HL-60/S4 (cell line): ENCODE results near the gene NUP155.
"Not testable (repeated sequence)": the region's sequence is repeated elsewhere in the genome, so short reads cannot be mapped to it uniquely, and the experiment has no call there.

Experiments
- in situ Hi-C: fragments of 300-500 bp; cut with MboI; formaldehyde crosslinking; loops from 2 replicates; pipeline ENCODE4 v1.14.3; 2022; ENCODE audit warnings: low sequenced_read_pairs

NUP155 gene

DNA sequence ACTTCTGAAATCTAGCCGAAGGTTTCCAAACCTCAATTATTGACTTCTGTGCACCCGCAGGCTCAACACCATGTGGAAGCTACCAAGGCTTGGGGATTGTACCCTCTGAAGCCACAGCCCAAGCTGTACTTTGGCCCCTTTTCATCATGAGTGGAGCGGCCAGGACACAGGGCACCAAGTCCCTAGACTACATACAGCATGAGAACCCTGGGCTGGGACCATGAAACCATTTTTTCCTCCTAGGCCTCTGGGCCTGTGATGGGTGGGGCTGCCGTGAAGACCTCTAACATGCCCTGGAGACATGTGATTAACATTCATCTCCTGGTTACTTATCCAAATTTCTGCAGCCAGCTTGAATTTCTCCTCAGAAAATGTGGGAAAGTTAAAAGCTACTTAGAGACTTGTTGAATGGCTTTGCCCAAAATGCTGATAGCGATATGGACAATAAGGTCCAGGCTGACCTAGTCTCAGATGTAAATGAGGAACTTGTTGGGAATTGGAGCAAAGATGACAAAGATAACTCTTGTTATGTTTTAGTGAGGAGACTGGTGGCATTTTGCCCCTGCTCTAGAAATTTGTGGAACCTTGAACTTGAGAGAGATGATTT lies 87.6 kb downstream of the NUP155 start:
- in situ Hi-C loops, result no loop called here

DNA sequence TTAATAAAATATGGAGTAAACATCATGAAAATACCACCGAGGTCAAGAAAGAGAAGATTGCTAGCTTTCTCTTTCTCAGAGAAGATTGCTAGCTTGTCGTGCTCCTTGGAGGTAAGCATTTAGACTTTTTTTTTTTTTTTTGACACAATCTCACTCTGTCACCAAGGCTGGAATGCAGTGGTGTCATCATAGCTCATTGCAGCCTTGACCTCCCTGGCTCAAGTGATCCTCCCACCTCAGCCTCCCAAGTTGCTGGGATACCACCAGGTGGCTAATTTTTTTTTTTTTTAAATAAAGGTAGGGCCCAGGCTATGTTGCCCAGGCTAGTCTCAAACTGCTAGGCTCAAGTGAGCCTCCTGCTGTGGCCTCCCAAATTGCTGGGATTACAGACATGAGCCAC lies 95.4 kb downstream of the NUP155 start:
- in situ Hi-C loops, result no loop called here

GRCh38 chr5:37272511-37272910 lies 98.4 kb downstream of the NUP155 start:
- in situ Hi-C loops, result no loop called here

DNA sequence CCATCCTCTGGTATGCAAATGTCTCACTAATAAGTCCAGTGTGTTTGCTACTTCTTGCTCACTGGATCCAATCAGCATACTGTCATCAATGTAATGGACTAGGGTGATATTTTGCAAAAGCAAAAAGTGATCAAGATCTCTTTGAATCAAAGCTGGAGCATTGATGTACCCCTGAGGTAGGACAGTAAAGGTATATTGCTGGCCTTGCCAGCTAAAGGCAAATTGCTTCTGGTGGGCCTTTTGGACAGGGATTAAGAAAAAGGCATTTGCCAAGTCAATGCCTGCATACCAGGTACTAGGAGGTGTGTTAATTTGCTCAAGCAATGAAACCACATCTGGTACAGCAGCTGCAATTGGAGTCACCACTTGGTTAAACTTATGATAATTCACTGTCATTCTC lies 102.8 kb downstream of the NUP155 start:
- in situ Hi-C loops, result not testable (repeated sequence)

GRCh38 chr5:37255774-37256358 lies 115.0 kb downstream of the NUP155 start:
- in situ Hi-C loops, result no loop called here

DNA sequence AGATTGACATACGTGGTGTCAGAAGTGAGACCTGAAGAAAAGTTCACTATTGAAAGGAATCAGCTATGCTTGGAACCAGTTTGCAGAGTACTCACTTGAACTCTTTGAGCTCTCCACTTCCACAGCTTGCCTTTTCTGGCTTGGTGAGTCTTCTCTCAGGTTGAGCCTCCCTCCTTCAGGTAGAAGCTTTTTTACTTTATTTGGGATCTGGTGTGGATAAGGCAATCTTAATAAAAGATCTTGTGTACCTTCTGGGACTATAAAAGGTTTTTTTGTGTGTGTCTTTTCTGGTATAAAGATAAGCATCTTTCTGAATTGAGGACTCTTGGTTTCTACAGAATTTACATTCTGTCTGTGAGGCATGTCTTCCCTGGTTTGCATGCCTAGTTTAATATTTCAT lies 116.3 kb downstream of the NUP155 start:
- in situ Hi-C loops, result no loop called here

GRCh38 chr5:37251665-37252064 lies 119.2 kb downstream of the NUP155 start:
- in situ Hi-C loops, result no loop called here

GRCh38 chr5:37249815-37250164 lies 121.1 kb downstream of the NUP155 start:
- in situ Hi-C loops, result no loop called here

DNA sequence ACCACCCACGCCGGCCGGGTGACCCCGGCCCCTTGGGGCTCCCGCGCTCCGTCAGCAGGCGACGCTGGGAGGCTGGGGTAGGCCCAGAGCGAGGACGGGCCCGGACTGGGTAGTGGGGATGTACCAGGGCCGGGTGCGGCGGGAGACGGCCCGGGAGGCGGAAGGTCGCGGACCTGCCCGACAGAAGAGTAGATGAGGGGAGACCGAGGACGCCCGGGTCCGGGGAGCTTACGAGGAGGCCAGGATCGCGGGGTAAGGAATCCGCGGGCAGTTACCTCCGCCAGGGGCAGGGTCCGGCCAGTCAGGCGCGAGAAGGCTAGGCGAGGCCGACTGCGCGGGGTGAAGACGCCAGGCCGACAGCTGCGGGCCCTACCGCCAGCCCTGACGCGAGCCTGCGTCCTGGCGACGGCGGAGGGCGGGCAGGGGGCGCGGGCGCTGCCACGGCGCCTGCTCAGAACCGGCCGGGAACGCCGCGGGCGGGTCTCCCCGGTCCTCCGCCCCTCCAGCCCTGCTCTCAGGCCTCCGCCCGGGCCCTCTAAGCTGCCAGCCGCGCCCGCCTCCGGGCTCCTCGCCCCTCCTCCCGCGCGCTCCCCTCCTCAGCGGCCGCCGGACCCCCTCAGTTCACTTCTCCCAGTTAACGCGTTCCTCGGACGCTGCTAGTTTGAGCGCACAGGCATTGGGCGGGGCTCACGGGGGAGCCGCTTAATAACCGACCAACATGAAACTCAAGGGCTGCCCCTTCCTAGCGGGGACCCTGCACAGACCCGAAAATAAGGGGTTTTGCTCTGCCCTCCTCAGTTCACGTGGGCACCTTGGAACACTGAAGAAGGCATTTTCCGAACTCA lies 121.7 kb downstream of the NUP155 start, which contains the start of gene CPLANE1:
TSS of gene CPLANE1 (minus strand) at position 407 of the 845 bp plus-strand sequence. CDS start 1,678 bp downstream, outside the sequence.
- in situ Hi-C loops, result no loop called here

DNA sequence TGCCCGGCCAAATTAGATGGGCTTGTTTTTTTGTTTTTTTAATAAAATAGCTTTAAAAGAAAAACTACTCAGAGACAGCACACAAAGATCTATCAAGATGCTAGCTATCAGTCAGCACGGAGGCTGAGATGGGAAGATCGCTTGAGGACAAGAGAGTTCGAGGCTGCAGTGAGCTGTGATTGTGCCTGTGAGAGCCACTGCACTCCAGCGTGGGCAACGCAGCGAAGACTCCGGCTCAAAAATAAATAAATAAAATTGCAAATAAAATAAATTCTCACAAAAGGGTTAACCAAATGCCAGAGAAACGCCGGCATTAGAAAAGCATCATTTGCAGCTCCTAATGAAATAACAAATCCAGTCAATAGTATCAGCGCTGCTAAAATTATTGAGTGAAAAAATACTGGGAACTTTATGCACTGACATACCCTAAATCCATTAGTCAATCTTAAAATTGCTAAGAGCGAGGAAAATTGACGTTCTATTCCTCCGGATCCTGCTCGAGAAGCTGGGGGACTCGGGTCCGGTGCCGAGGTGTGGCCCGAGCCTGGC lies 122.4 kb downstream of the NUP155 start:
- in situ Hi-C loops, result no loop called here

GRCh38 chr5:37247496-37247895 lies 123.4 kb downstream of the NUP155 start:
- in situ Hi-C loops, result no loop called here

GRCh38 chr5:37247036-37247435 lies 123.9 kb downstream of the NUP155 start:
- in situ Hi-C loops, result no loop called here
